Activated naive CD4-positive, alpha-beta T cell (primary cell): ENCODE data around the gene SP3.
"Not testable (repeated sequence)": the region's sequence is repeated elsewhere in the genome, so short reads cannot be mapped to it uniquely, and the experiment has no call there.

Source experiments
- DNase-seq, 4 experiments: peaks; one replicate each; lab custom pipeline; 2025; lab: John Stamatoyannopoulos, UW

SP3 gene

GRCh38 chr2:173891315-173892037 lies 73.7 kb downstream of the SP3 start:
- DNase-seq: no peak

GRCh38 chr2:173889464-173889863 lies 75.7 kb downstream of the SP3 start:
- DNase-seq: not testable (repeated sequence)

- DNase-seq: no peak
Measured at GRCh38 chr2:173886613-173887012, 78.6 kb downstream of the SP3 start.

GRCh38 chr2:173884025-173884802 lies 81.0 kb downstream of the SP3 start:
- peak in 1 of 4 experiments; percentile 11 for DNase-seq

- DNase-seq: no peak
Measured at GRCh38 chr2:173881886-173882285, 83.3 kb downstream of the SP3 start.

GRCh38 chr2:173881461-173881860 lies 83.7 kb downstream of the SP3 start:
- no peak for DNase-seq

GRCh38 chr2:173880561-173880960 lies 84.6 kb downstream of the SP3 start:
- DNase-seq: no peak

GRCh38 chr2:173876833-173877413 lies 88.2 kb downstream of the SP3 start:
- no peak for DNase-seq

GRCh38 chr2:173874894-173875237 lies 90.3 kb downstream of the SP3 start:
- DNase-seq: no peak

GRCh38 chr2:173874003-173874893 lies 90.9 kb downstream of the SP3 start:
- DNase-seq: no peak

GRCh38 chr2:173872714-173873113 lies 92.5 kb downstream of the SP3 start:
- no peak for DNase-seq

- no peak for DNase-seq
Measured at GRCh38 chr2:173869244-173870229, 95.6 kb downstream of the SP3 start.

GRCh38 chr2:173868406-173868805 lies 96.8 kb downstream of the SP3 start:
- no peak for DNase-seq

- no peak for DNase-seq
Measured at GRCh38 chr2:173866874-173867618, 98.1 kb downstream of the SP3 start.

GRCh38 chr2:173865971-173866873 lies 99.0 kb downstream of the SP3 start:
- no peak for DNase-seq

- DNase-seq: no peak
Measured at GRCh38 chr2:173862612-173863217, 102.5 kb downstream of the SP3 start.

- no peak for DNase-seq
Measured at GRCh38 chr2:173860566-173860965, 104.6 kb downstream of the SP3 start.

GRCh38 chr2:173860082-173860481 lies 105.1 kb downstream of the SP3 start:
- DNase-seq: no peak

GRCh38 chr2:173858291-173858731 lies 106.9 kb downstream of the SP3 start:
- DNase-seq: no peak
